Cardiac fibroblast (primary cell): ENCODE measurements around the gene SPEM1.

Experiments used
- DNase-seq, 2 donors: peaks; one replicate each; pipeline versions ENCODE4 v3.0.0 to v3.0.0-alpha.2; 2010; ENCODE audit warnings: low read depth in 2 of 2
- H3K4me3 ChIP-seq, 2 donors: replicated peaks in 1 of 2; 1 replicate in 1 of 2; 2 replicates in 1 of 2; pipeline ENCODE4 v1.5.1; 2011; ENCODE audit warnings: low read depth in 2 of 2, low read length in 2 of 2, mild to moderate bottlenecking in 2 of 2, moderate library complexity in 1 of 2
- CTCF ChIP-seq: IDR thresholded peaks from one replicate; pipeline ENCODE4 v1.5.1; 2011; ENCODE audit warnings: low read depth, mild to moderate bottlenecking, low read length, inconsistent platforms

Gene SPEM1

GRCh38 chr17:7382901-7383300, 37.2 kb upstream of the SPEM1 start:
- no peak overlapping the region for H3K4me3 ChIP-seq
- DNase-seq, result no peak
- TF ChIP-seq CTCF, result no peak

- H3K4me3 ChIP-seq, result no peak overlapping the region
- DNase-seq, result no peak
- no peak for TF ChIP-seq CTCF
Measured at GRCh38 chr17:7383371-7383741, 36.8 kb upstream of the SPEM1 start.

- TF ChIP-seq CTCF, result no peak
Measured at GRCh38 chr17:7383742-7384488, 36.2 kb upstream of the SPEM1 start.

GRCh38 chr17:7384489-7385081, 35.5 kb upstream of the SPEM1 start:
- H3K4me3 ChIP-seq, result peak overlapping the region; percentile 36 to 41
- no peak for DNase-seq
- no peak for TF ChIP-seq CTCF

More at GRCh38 chr17:7383742-7384488, 36.2 kb upstream of the SPEM1 start:
- H3K4me3 ChIP-seq, result peak overlapping the region; percentile 36 to 41
- DNase-seq, result peak in 1 of 2 donors; percentile 34

- TF ChIP-seq CTCF, result no peak
- no peak for DNase-seq
Measured at GRCh38 chr17:7388856-7389255, 31.3 kb upstream of the SPEM1 start.

GRCh38 chr17:7389924-7390910, 29.9 kb upstream of the SPEM1 start:
- no peak overlapping the region for H3K4me3 ChIP-seq
- no peak for DNase-seq
- no peak for TF ChIP-seq CTCF

More at GRCh38 chr17:7388856-7389255, 31.3 kb upstream of the SPEM1 start:
- no peak overlapping the region for H3K4me3 ChIP-seq
